ENCODE measurements around the gene NCL. TPM values are rescaled to one million over a fixed set of nuclear protein-coding genes. Genes with fewer than 3 reads are reported as not detected.
A peak's percentile ranks its signal among the peaks of the same experiment; 100 is the strongest.
"Not testable (repeated sequence)": the region's sequence is repeated elsewhere in the genome, so short reads cannot be mapped to it uniquely, and the experiment has no call there.

Gene NCL
- total and polyA plus RNA-seq, 9 donors: 111 to 724 (median 509) TPM

GRCh38 chr2:231405601-231406367 is 58.5 kb downstream of the NCL start:
- H3K9me3 ChIP-seq; H3K4me3 ChIP-seq; H3K27me3 ChIP-seq; intact Hi-C loops (cut with DNase I); H3K36me3 ChIP-seq: not testable (repeated sequence)
- peak in 1 of 5 donors; percentile 48 for DNase-seq
- peaks cover 10% of the 10 kb centered on the region for H3K4me1 ChIP-seq (ENCODE audit: insufficient read depth)
- peak; percentile 40 to 61 (median 42) for TF ChIP-seq CTCF (IDR thresholded peaks at IDR 0.05)
- peak overlapping the region in 1 of 2 donors; percentile 79 for H3K27ac ChIP-seq
- 14 to 31% (median 22%) methylated on average over 16 of the region's 16 CpGs for WGBS, 3 donors

- H3K9me3 ChIP-seq; H3K27me3 ChIP-seq; H3K4me3 ChIP-seq; H3K36me3 ChIP-seq; intact Hi-C loops (cut with DNase I): not testable (repeated sequence)
- DNase-seq: peak in 1 of 5 donors; percentile 48
- Histone ChIP-seq H3K27ac (peak overlapping the region in 1 of 2 donors; percentile 79), H3K4me1 (ENCODE audit: insufficient read depth) (peaks cover 20% of the 10 kb centered on the region)
- WGBS, 3 donors: 46 to 77% (median 61%) methylated on average over 16 of the region's 16 CpGs
These were observed 60.1 kb downstream of the NCL start for GRCh38 chr2:231404183-231404578.

Small RNA genes within 50 kb of the gene (small RNA-seq; reads per million reads assigned to genes)
- not detected for gene RNU2-22P
- 22.1 reads per million, percentile 87 among the genes with 10 or more reads in this experiment for gene SNORA75
- gene SNORD20: not detected
- 2,189 reads per million, percentile 98 among the genes with 10 or more reads in this experiment for gene SNORD82

Other genes starting within 250 kb of the NCL start
- gene B3GNT7, start 68.8 kb downstream of the NCL start, total RNA-seq: 10 to 100 TPM; 13.1 to 34.0 (median 25.2) TPM
- gene B3GNT7, start 68.8 kb downstream of the NCL start, polyA plus RNA-seq: 1 to 10 TPM; 4.8 to 6.8 TPM
- under 1 TPM in 3 of 7 donors, not detected in 4; 0.10 to 0.56 (median 0.17) TPM for gene NMUR1, start 66.0 kb upstream of the NCL start, total RNA-seq
- gene NMUR1, start 66.0 kb upstream of the NCL start, polyA plus RNA-seq: under 1 TPM; 0.31 to 0.40 TPM
- not detected for gene TEX44, start 128.4 kb upstream of the NCL start, total RNA-seq
- gene TEX44, start 128.4 kb upstream of the NCL start, polyA plus RNA-seq: not detected
- gene PTMA, start 244.0 kb upstream of the NCL start, total RNA-seq: 1,000 to 10,000 TPM in 2 of 7 donors, 100 to 1,000 TPM in 5; 755 to 1,301 (median 902) TPM
- gene PTMA, start 244.0 kb upstream of the NCL start, polyA plus RNA-seq: 1,000 to 10,000 TPM; 1,827 to 1,991 TPM

All from ovary (tissue), 9 donors.